NCI-H1436 (cell line): ENCODE data around the gene CASP10.

Experiments used
- DNase-seq: peaks from one replicate; lab custom pipeline; 2025; lab: John Stamatoyannopoulos, UW

Gene CASP10

DNA sequence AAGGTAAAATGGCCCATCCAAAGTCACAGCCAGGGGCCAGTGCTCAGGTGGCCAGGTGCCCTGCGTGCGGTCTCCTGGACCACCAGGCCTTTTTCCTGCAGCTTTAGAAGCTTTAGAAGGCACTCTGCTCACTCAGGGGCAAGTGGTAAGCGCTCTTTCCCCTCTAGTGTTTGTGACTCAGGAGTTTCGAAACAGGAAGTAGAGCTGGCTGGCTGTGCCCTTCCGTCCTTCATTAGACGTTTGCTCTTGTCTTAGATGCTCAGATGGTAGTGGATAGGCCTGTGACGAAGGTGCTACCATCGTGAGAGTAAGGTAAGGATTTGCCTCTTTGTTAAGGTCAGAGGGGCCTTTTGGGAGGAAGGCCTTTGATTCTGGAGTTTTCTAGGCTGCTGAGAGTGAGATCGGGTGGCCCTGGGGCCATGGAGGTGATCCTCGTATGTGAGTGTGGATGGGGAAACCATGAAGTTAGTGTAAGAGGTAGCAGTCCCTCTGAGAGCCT is 77.4 kb downstream of the CASP10 start, which contains the start of gene CASP8:
Gene CASP8, plus strand, starts transcription at position 235 of the 499 bp plus-strand sequence. CDS start 5,951 bp downstream, outside the sequence.
- DNase-seq, result no peak

DNA sequence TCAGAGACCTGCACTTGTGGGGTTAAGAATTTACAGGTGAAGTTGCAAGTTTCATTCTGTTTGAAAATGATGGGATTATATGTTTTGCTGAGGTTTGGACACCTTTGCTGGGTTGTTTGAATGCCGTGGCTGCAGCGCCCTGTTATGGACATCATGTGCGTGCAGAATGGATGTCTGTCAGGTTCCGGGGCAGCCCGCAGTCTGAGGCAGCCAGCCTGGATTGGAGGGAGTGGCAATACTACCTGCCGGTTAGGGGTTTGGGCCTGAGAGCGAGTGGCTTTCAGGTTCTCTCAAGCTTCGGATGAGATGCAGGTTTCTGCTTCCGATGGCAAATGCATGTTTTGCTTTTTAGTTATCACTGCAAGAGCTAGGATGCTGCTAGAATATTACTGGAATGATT is 78.5 kb downstream of the CASP10 start:
- DNase-seq, result no peak

DNA sequence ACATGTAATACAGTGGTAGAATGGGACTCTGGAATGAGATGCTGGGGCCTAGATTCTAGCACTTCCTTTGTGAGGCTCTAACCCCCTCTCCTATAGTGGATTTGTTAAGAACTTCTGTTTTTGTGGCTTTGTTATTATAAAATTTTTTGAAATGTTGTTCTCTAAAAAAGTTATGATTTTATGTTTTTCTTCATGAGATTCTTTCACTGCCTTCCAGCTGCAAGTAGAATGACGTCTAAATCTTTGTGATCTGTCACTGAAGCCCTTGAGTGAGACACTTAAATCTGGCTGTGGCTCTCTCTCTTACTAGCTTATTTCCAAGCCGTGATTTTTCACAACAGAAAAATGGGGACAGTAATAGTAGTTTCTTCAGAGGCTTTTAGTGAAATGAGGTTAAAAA is 79.0 kb downstream of the CASP10 start:
- no peak for DNase-seq

DNA sequence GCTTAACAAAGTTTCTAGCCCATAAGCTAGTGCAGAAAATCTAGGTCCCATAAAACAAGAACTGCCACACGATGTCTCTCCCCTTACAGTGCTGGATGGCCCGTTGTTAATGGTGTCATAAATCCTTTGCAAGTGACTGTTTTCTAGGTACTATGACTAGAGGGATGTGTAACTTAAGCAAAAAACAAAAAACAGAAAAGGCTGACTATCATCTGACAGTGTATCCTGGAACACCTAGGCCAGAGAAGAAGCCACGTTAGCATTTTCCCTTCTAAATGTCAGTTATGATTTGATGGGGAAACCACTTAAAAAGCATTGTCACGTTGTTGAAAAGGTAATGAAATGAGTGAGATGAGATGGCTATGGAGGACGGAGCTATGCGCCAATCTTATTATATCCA is 79.8 kb downstream of the CASP10 start:
- DNase-seq, result no peak

DNA sequence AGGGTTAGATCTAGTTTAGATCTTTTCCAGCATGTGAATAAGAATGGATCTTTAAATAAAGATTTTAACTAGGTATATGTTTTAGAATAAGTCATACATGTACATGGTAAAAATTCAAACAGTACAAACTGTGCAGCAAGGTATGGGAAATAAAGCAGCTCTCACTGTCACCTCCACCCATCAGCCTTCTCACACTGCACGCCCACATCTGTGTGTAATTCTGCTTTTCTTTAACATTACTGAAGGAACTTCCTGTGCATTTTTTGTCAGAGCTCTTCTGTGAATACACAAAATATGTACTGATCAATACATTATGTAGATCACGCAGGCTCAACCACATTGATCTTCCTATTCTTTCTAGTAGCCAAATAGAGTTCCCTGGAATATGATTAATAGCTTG is 80.8 kb downstream of the CASP10 start:
- no peak for DNase-seq

DNA sequence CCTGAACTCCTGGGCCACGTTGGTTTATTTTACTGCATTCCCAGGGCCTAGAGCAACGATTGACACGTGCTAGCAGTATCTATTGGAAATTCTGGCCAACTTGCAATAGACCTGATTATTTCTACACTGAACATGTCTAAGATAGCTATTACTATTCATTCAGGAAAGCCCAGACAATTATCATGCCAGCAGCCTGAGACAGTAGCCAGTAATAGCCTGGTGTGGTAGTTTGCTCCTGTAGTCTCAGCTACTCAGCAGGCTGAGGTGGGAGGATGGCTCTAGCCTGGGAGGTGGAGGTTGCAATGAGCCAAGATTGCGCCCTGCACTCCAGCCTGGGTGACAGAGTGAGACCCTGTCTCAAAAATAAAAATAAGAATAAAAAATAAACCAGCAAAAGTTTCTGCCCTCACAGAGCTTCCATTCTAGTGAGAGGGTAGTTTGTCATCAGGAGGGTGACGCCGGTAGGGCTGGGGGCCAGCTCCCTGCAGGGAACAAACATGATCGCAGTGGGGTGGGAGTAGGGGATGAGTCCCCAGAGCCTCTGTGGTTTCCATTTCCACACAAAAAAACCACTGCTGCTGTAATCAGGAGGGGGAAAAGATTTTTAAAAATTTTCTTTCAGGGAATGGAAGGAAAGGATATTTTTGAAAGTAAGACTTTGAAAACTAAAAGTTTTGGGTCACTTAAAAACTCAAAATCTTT is 81.7 kb downstream of the CASP10 start:
- DNase-seq, result no peak

DNA sequence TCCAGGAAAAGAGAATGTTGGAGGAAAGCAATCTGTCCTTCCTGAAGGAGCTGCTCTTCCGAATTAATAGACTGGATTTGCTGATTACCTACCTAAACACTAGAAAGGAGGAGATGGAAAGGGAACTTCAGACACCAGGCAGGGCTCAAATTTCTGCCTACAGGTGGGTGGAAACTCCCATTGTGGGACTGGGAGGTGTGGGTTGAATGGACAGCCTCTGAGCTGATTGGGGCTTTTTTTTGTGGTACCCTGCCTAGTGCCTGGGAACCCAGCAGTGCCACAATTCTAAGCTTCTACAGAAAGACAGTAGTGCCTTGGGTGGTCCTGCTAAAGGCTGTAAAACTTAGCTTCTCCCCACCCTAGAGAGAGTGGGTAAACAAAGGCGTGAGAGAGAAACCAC is 83.7 kb downstream of the CASP10 start:
- no peak for DNase-seq

DNA sequence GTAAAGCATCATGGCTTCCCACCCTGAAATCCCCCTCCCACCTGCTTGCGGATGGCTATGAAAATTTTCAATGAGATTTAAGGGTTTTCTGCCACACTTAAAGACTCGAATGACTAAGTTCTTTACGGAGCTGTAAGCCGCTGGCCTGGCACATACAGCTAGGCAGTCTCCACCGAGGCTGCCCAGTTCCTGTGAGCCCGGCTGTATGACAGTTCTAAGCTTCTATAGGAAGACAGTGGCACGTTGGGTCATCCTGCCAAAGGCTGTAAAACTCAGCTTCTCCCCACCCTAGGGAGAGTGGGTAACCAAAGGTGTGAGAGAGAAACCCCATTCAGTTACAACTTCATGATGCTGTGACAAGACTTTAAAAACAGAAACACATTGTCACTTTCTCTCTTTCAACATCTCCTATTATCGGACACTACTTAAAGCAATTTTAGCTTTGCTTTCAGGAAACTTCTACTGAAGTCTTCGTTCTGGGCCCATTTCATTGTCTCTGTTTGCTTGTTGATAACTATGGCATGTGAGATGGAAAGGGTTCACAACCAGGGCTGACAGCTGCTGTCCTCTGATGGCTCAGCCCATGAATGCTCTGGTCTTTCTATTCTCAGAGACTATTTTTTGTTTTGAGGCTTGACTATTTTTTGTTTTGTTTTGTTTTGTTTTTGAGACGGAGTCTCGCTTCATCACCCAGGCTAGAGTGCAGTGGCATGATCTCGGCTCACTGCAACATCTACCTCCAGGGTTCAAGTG is 84.5 kb downstream of the CASP10 start:
- DNase-seq, result no peak

DNA sequence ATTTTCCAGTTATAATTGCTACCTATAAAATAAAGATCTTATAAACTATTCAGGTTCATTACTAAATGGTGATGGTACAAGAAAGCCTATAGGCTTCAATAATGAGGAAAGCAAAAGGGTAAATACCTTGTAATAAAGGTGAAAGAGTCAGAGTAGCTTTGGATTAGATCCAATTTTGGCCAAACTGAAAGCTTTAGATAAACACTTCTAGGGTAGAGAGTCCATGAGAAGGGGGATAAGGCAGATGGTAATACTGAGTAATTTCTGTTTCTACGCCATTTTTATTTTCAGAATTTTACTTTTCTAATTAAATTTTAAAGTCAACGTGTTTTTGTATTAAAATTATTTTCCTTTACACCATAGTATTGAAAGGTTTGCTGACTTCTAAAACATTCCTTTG is 86.8 kb downstream of the CASP10 start:
- no peak for DNase-seq

DNA sequence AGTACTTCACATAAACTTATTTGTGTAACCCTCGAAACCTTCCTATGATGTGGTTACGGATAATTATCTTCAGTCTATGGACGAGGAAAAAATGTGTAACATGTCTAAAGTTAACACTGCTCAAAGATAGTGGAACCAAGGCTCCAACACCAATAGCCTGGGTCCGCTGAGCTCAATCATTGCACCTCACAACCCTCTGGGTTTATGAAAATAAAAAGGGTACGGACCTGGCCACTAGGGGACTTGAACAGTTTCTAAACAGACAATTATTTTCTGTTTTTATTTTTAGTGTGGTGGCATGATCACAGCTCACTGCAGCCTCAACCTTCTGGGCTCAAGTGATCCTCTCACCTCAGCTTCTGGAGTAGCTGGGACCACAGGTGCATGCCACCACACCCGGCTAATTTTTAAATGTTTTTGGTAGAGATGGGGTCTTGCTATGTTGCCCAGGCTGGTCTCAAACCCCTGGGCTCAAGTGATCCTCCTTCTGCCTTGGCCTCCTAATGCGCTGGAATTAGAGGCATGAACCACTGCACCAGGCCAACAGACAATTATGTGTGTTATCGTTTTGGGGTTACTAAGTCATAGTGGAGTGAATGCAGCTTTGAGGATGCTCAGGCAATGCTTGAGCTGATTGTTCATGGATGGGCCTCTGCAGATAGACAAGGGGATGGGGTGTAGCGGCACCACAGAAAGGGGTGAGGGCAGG is 87.5 kb downstream of the CASP10 start:
- no peak for DNase-seq

DNA sequence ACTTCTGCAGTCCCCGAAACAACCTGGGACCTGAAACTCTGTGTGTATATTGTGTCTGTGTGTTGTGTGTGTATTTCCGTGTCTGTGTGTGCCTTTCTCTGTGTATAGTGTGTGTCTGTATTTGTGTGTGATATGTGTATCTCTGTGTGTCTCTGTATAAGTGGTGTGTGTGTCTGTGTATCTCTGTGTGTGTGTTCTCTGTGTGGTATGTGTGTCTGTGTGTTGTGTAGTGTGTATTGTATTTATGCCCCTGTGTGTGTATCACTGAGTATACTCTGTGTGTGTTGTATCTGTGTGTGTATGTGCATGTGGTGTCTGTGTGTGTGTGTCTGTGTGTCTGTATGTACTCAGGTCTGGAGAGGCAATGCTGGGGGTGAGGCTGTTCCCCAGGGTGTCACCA is 89.0 kb downstream of the CASP10 start:
- no peak for DNase-seq

DNA sequence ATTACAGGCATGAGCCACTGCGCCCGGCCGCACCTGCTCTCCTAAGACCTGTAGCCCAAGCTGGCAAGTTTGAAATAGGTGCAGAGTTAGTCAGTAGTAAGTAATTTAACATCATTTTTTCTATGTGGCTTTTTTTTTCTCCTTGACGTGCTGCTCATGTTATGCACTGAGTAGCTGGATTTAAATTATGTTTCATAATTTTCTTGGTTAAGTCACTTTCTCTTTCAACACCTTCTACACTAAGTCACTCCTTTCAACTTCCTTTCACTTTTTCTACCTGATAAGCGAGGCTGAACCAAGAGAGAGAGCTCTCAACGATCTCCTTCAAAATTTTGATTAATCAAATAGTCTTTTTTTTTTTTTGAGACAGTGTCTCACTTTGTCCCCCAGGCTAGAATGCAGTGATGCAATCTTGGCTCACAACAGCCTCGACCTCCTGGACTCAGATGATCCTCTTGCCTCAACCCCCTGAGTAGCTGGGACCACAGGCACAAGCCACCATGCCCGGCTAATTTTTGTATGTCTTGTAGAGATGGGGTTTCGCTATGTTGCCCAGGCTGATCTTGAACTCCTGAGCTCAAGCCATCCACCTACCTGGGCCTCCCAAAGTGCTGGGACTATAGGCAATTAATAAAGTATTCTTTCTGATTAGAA is 90.5 kb downstream of the CASP10 start:
- no peak for DNase-seq

DNA sequence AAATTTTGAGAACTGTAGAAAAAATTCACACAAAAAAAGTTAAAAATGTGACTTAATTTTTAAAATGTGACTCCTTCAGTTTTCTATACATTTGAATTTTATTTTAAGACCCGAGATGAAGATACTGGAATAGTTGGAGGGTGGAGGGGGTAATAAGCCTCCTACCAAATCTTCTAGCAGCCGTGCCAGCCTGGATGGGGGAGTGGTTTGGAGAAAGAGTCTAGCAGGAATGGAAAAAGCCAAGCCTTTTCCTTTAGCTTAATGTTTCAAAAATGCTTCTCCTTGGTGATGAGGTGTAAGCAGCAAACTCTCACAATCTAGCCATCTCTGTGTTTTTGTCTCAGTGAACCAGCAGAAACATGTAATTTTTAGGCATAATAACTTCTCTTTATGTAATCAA is 92.1 kb downstream of the CASP10 start:
- no peak for DNase-seq

DNA sequence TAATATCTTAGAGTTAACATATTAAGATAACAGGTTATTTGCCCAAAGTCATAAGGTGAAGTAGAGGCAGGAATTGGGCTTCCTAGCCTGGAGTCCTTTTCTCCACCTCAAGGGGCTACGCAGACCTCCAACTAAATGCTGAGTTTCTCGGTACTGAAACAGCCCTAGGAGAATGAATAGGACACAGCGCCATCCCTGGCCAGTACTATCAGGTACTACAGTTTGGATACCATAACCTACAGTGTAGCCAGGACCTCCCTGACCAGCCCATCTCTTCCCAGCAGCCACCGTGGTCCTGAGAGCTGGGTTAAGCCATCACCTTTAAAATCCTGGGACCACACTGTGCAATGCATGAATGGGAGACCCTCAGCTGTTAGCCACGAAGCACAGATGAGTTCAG is 93.0 kb downstream of the CASP10 start:
- no peak for DNase-seq

DNA sequence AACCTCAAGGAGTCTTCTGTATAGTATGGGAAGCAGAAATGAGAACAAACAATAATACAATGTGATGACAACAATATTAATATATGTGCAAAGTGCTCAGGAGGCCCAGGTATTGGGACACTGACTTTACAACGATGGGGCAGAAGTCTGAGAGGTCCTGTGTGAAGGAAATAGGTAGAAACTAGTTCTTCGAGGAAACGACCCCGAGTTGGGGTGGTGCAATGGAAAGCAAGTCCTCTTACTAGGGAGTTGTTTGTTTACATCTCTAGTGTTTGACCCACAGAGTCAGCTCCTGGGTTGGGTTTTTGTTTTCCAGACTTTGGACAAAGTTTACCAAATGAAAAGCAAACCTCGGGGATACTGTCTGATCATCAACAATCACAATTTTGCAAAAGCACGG is 93.6 kb downstream of the CASP10 start:
- DNase-seq, result no peak
